ENCODE results near the gene GUCY2D. TPM values are rescaled to one million over a fixed set of nuclear protein-coding genes. Genes with fewer than 3 reads are reported as not detected.
A peak's percentile ranks its signal among the peaks of the same experiment; 100 is the strongest.

The GUCY2D gene
- total RNA-seq, 2 experiments from 2014 or later, result not detected

- Histone ChIP-seq H3K4me1 (ENCODE audit: insufficient read depth, low read length, poor library complexity, severe bottlenecking) (no peaks in the 10 kb centered on the region), H2AFZ (ENCODE audit: low read length) (no peak overlapping the region), H3K27ac (ENCODE audit: low read depth, low read length, poor library complexity, severe bottlenecking) (no peak overlapping the region), H3K4me3 (ENCODE audit: low read depth, low read length, poor library complexity, severe bottlenecking) (no peak overlapping the region), H3K9me2 (ENCODE audit: insufficient read depth, low read length) (no peaks in the 10 kb centered on the region), H3K4me2 (ENCODE audit: low read length) (no peak overlapping the region), H3K79me2 (ENCODE audit: insufficient read depth, low read depth, low read length) (no peaks in the 10 kb centered on the region), H4K20me1 (ENCODE audit: insufficient read depth, low read length) (no peaks in the 10 kb centered on the region), H3K36me3 (ENCODE audit: insufficient read depth, low read length) (no peaks in the 10 kb centered on the region), H3K9me3 (ENCODE audit: low read length) (no peaks in the 10 kb centered on the region)
- ChIA-PET CTCF (ENCODE audit: unreplicated experiment) (interaction anchor here (0.9 kb wide), 1 partner anchor 51 kb away, joined by 5 read pairs; no protein-coding TSS in a partner anchor), POLR2A (interaction anchor here (0.6 to 1.0 kb wide), 2 partner anchors 51 to 85 kb away, joined by 3 read pairs; no protein-coding TSS in a partner anchor)
- TF ChIP-seq EZH2phosphoT487 (IDR thresholded peaks at IDR 0.05; ENCODE audit: borderline replicate concordance, low read depth, low read length) (no peak), CTCF (conservative IDR thresholded peaks at IDR 0.05; ENCODE audit: low read length) (peak; percentile 92)
- DNase-seq (ENCODE audit: low spot score), result peak; percentile 76
- no TSS peak for BruUV-seq (replicated peaks)
- intact Hi-C loops (cut with micrococcal nuclease; ENCODE audit: unreplicated experiment), result loop anchor here (1.0 to 10.0 kb wide), 4 partner anchors 51 to 299 kb away; no protein-coding TSS in a partner anchor
Observed at GRCh38 chr17:8041249-8041928, 39.0 kb downstream of the GUCY2D start.

- BruUV-seq (replicated peaks), result no TSS peak
- POLR2A ChIA-PET, result interaction anchor here (1.0 kb wide), 1 partner anchor 52 kb away, joined by 3 read pairs; no protein-coding TSS in a partner anchor
Observed at GRCh38 chr17:8041979-8042378, 39.6 kb downstream of the GUCY2D start.

More at GRCh38 chr17:8041979-8042378, 39.6 kb downstream of the GUCY2D start:
- H3K27ac ChIP-seq (ENCODE audit: low read depth, low read length, poor library complexity, severe bottlenecking), result no peak overlapping the region
- no peaks in the 10 kb centered on the region for H4K20me1 ChIP-seq (ENCODE audit: insufficient read depth, low read length)
- CTCF ChIA-PET (ENCODE audit: unreplicated experiment), result no interaction called here
- TF ChIP-seq CTCF (conservative IDR thresholded peaks at IDR 0.05; ENCODE audit: low read length) (no peak), EZH2phosphoT487 (IDR thresholded peaks at IDR 0.05; ENCODE audit: borderline replicate concordance, low read depth, low read length) (no peak)
- no peak overlapping the region for H3K4me2 ChIP-seq (ENCODE audit: low read length)
- no peaks in the 10 kb centered on the region for H3K36me3 ChIP-seq (ENCODE audit: insufficient read depth, low read length)
- H3K9me2 ChIP-seq (ENCODE audit: insufficient read depth, low read length), result no peaks in the 10 kb centered on the region
- intact Hi-C loops (cut with micrococcal nuclease; ENCODE audit: unreplicated experiment), result loop anchor here (1.0 to 10.0 kb wide), 4 partner anchors 52 to 300 kb away; no protein-coding TSS in a partner anchor
- H3K4me3 ChIP-seq (ENCODE audit: low read depth, low read length, poor library complexity, severe bottlenecking), result no peak overlapping the region
- no peaks in the 10 kb centered on the region for H3K9me3 ChIP-seq (ENCODE audit: low read length)
- DNase-seq (ENCODE audit: low spot score), result no peak
- H3K4me1 ChIP-seq (ENCODE audit: insufficient read depth, low read length, poor library complexity, severe bottlenecking), result no peaks in the 10 kb centered on the region
- H3K79me2 ChIP-seq (ENCODE audit: insufficient read depth, low read depth, low read length), result no peaks in the 10 kb centered on the region
- 0 out of 2 replicates have a peak overlapping the region, but pooled peaks have one; percentile 44 for H2AFZ ChIP-seq (ENCODE audit: low read length)

All from OCI-LY7 (cell line).